Measurements from ENCODE around the gene KYAT1. TPM values are rescaled to one million over a fixed set of nuclear protein-coding genes. Genes with fewer than 3 reads are reported as not detected.
"Not testable (repeated sequence)": the region's sequence is repeated elsewhere in the genome, so short reads cannot be mapped to it uniquely, and the experiment has no call there.

Gene KYAT1
- total and polyA plus RNA-seq, 8 donors: 1.1 to 5.2 (median 1.8) TPM

DNA sequence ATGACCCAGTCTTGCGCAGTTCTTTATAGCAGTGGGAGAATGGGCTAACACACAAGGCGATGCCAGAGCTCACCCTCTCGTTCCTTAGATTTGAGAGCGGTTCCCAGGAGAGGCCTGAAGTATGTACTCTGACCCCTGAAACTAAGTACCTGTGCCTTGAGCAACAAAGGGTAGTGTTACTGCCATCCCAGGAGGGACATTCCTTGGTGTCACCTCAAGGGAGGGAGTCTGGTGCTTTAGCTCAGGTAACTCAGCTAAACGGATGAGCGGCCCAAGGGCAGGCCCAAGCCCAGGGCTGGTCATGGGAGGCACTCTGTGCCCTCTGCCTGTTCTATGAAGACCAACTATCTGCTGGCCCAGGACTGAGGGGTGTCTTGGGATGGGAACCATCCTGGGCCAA lies 20.2 kb downstream of the KYAT1 start:
- TF ChIP-seq CTCF (IDR thresholded peaks at IDR 0.05): no peak
- H3K36me3 ChIP-seq: no peaks in the 10 kb centered on the region
- no peak for DNase-seq
- H3K27ac ChIP-seq: peak overlapping the region; percentile 25 to 70 (median 44)
- H3K9me3 ChIP-seq: no peaks in the 10 kb centered on the region
- FAIRE-seq: no peak
- intact Hi-C loops (cut with DNase I): loop anchor here in 2 of 3 donors (5.0 to 10.0 kb wide), 2 partner anchors 63 to 66 kb away; partner anchors contain the start of gene PHYHD1 (in 1 of the 2)
- H3K4me1 ChIP-seq: peaks cover 0 to 13% (median 9%) of the 10 kb centered on the region in 3 donors
- 80 to 83% methylated on average over 6 of the region's 6 CpGs for WGBS, 2 donors
- H3K4me3 ChIP-seq: no peak overlapping the region
- no peak for ATAC-seq
- no peaks in the 10 kb centered on the region for H3K27me3 ChIP-seq

- no peak for TF ChIP-seq CTCF (IDR thresholded peaks at IDR 0.05)
- 92 to 95% methylated on average over 5 of the region's 5 CpGs for WGBS, 2 donors
- Histone ChIP-seq H3K36me3 (no peaks in the 10 kb centered on the region), H3K4me1 (peaks cover 0 to 13% (median 9%) of the 10 kb centered on the region in 3 donors), H3K4me3 (no peak overlapping the region), H3K27ac (peak overlapping the region in 1 of 4 donors; percentile 51), H3K27me3 (no peaks in the 10 kb centered on the region), H3K9me3 (no peaks in the 10 kb centered on the region)
- intact Hi-C loops (cut with DNase I): loop anchor here in 2 of 3 donors (5.0 to 10.0 kb wide), 2 partner anchors 64 to 66 kb away; partner anchors contain the start of gene PHYHD1 (in 1 of the 2)
- DNase-seq (no peak), FAIRE-seq (no peak), ATAC-seq (no peak)
Measured at GRCh38 chr9:128860937-128861336, 20.8 kb downstream of the KYAT1 start.

- intact Hi-C loops (cut with DNase I); H3K36me3 ChIP-seq; H3K9me3 ChIP-seq; FAIRE-seq; H3K27ac ChIP-seq; ATAC-seq; H3K4me3 ChIP-seq; H3K27me3 ChIP-seq; DNase-seq: not testable (repeated sequence)
- peaks cover 5 to 13% (median 9%) of the 10 kb centered on the region in 3 donors for H3K4me1 ChIP-seq
- WGBS, 2 donors: 96% methylated on average over 7 of the region's 7 CpGs
Measured at GRCh38 chr9:128858476-128858875, 23.3 kb downstream of the KYAT1 start.

DNA sequence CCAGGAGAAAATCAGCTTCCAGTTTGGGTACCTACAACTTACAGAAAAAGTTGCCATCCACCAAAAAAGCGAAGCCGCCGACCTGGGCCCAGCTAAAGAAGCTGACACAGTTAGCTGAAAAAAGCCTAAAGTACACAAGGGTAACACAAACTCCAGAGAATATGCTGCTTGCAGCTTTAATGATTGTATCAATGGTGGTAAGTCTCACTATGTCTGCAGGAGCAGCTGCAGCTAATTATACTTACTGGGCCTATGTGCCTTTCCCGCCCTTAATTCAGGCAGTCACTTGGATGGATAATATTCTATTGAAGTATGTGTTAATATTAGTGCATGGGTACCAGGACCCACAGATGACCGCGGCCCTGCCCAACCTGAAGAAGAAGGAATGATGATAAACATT lies 27.3 kb downstream of the KYAT1 start:
- H3K4me3 ChIP-seq; H3K9me3 ChIP-seq; H3K27ac ChIP-seq; H3K27me3 ChIP-seq; FAIRE-seq; ATAC-seq; DNase-seq; intact Hi-C loops (cut with DNase I); H3K36me3 ChIP-seq: not testable (repeated sequence)
- 92 to 95% methylated on average over 6 of the region's 6 CpGs for WGBS, 2 donors
- peaks cover 5 to 17% (median 11%) of the 10 kb centered on the region in 3 donors for H3K4me1 ChIP-seq

- peaks cover 5 to 17% (median 11%) of the 10 kb centered on the region in 3 donors for H3K4me1 ChIP-seq
- WGBS, 2 donors: 60 to 63% methylated on average over 2 of the region's 2 CpGs
- ATAC-seq; FAIRE-seq; H3K27ac ChIP-seq; DNase-seq; H3K36me3 ChIP-seq; H3K27me3 ChIP-seq; H3K4me3 ChIP-seq; H3K9me3 ChIP-seq; intact Hi-C loops (cut with DNase I): not testable (repeated sequence)
Measured at GRCh38 chr9:128852646-128853045, 29.1 kb downstream of the KYAT1 start.

GRCh38 chr9:128851779-128852600 lies 29.8 kb downstream of the KYAT1 start:
- TF ChIP-seq CTCF (IDR thresholded peaks at IDR 0.05): peak; percentile 38 to 54 (median 47)
- H3K4me1 ChIP-seq: peaks cover 5 to 17% (median 11%) of the 10 kb centered on the region in 3 donors
- H3K4me3 ChIP-seq; H3K27ac ChIP-seq; H3K27me3 ChIP-seq; intact Hi-C loops (cut with DNase I); FAIRE-seq; H3K36me3 ChIP-seq; H3K9me3 ChIP-seq: not testable (repeated sequence)
- ATAC-seq (peak in 3 of 4 donors; percentile 46 to 81 (median 76)), DNase-seq (peak in 3 of 6 donors; percentile 24 to 53 (median 30))
- 51 to 59% methylated on average over 10 of the region's 10 CpGs for WGBS, 2 donors

DNA sequence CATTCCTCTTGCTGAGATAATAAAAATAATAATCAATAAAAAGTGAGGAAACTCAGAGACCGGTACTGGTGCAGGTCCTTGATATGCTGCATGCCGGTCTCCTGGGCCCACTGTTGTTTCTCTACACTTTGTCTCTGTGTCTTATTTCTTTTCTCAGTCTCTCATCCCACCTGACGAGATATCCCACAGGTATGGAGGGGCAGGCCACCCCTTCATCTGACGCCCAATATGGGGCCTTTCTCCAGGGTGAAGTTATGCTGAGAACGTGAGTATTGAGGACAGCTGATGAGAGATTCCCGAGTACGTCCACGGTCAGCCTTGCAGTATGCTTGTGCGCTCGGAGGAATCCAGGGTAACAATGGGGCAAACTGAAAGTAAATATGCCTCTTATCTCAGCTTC lies 30.7 kb downstream of the KYAT1 start:
- WGBS, 2 donors: 82 to 89% methylated on average over 10 of the region's 10 CpGs
- not testable (repeated sequence) for FAIRE-seq

More for the DNA sequence above, 30.7 kb downstream of the KYAT1 start:
- peaks cover 8 to 17% (median 12%) of the 10 kb centered on the region in 3 donors for H3K4me1 ChIP-seq
- H3K9me3 ChIP-seq; H3K27ac ChIP-seq; DNase-seq; ATAC-seq; intact Hi-C loops (cut with DNase I); H3K36me3 ChIP-seq; H3K4me3 ChIP-seq; H3K27me3 ChIP-seq: not testable (repeated sequence)

Data from pancreas (tissue), 10 donors.